NT2/D1 (cell line): ENCODE data around the gene MAN1B1.

Source experiments
- YY1 ChIP-seq: IDR thresholded peaks from 2 replicates; pipeline ENCODE4 v1.6.1; 2011; ENCODE audit not compliant: insufficient read length, insufficient read depth
- ZNF274 ChIP-seq: IDR thresholded peaks from 2 replicates; pipeline ENCODE4 v1.6.1; 2011; ENCODE audit warnings: mild to moderate bottlenecking, low read depth, low read length

- no peak for TF ChIP-seq YY1
- TF ChIP-seq ZNF274, result no peak
Measured at GRCh38 chr9:137146527-137146918, 59.7 kb downstream of the MAN1B1 start.
